Measurements from ENCODE around the gene MDM1. TPM values are rescaled to one million over a fixed set of nuclear protein-coding genes. Genes with fewer than 3 reads are reported as not detected.

The MDM1 gene
- total and polyA plus RNA-seq, 2 experiments from 2014 or later, result 3.6 to 14.9 TPM

DNA sequence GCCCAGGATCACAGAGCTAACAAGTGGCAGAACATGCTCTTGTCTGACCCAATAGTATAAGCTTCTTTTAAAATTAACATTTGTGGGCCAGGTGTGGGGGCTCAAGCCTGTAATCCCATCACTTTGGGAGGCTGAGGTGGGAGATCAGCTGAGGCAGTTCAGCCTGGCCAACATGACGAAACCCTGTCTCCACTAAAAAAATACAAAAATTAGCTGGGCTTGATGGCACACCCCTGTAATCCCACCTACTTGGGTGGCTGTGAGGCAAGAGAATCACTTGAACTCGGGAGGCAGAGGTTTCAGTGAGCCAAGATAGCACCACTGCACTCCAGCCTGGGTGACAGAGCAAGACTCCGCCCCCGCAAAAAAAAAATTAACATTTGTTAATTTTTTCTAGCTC, 45.8 kb downstream of the MDM1 start:
- Histone ChIP-seq H2AFZ (no peak overlapping the region), H3K4me1 (ENCODE audit: insufficient read depth) (no peaks in the 10 kb centered on the region), H3K27me3 (no peaks in the 10 kb centered on the region), H3K79me2 (no peaks in the 10 kb centered on the region), H3K27ac (no peak overlapping the region), H3K9me3 (ENCODE audit: low read depth) (no peaks in the 10 kb centered on the region), H3K4me2 (no peak overlapping the region), H3K9me2 (replicated peaks; ENCODE audit: insufficient read depth) (no peaks in the 10 kb centered on the region), H3K36me3 (replicated peaks; ENCODE audit: insufficient read depth, low read depth) (no peaks in the 10 kb centered on the region), H3K4me3 (no peak overlapping the region), H4K20me1 (ENCODE audit: insufficient read depth, poor library complexity, severe bottlenecking) (no peaks in the 10 kb centered on the region)
- TF ChIP-seq, protein P1, sequence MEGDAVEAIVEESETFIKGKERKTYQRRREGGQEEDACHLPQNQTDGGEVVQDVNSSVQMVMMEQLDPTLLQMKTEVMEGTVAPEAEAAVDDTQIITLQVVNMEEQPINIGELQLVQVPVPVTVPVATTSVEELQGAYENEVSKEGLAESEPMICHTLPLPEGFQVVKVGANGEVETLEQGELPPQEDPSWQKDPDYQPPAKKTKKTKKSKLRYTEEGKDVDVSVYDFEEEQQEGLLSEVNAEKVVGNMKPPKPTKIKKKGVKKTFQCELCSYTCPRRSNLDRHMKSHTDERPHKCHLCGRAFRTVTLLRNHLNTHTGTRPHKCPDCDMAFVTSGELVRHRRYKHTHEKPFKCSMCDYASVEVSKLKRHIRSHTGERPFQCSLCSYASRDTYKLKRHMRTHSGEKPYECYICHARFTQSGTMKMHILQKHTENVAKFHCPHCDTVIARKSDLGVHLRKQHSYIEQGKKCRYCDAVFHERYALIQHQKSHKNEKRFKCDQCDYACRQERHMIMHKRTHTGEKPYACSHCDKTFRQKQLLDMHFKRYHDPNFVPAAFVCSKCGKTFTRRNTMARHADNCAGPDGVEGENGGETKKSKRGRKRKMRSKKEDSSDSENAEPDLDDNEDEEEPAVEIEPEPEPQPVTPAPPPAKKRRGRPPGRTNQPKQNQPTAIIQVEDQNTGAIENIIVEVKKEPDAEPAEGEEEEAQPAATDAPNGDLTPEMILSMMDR (IDR thresholded peaks at IDR 0.05; ENCODE audit: poor library complexity), result no peak
- TF ChIP-seq EZH2 (IDR thresholded peaks at IDR 0.05; ENCODE audit: borderline replicate concordance), result no peak
- no peak for TF ChIP-seq EZH2phosphoT487 (IDR thresholded peaks at IDR 0.05; ENCODE audit: low read depth, severe bottlenecking, unreplicated experiment)
- 80% methylated on average over 4 of the region's 4 CpGs for WGBS (ENCODE audit: low lambda C conversion rate, missing lambda C conversion rate)
- no peak for DNase-seq (ENCODE audit: low spot score)

DNA sequence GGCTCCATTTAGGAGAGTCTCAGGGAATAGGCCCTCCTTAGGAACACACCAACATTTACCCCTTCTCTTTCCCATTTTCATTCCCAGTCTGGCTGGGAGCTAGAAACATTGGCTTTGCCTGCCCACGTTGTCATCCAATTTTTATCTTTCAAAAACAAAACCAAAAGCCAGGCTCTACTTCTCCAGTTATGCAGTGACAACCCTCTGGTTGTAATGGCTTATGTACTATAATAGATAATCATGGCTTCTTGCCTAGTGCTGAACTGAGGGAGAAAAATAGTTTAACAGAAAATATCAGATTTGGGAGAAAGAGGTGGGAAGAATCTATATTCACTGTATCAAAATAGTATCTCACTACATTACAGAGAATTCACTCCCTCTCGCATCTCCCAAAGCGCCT, 46.6 kb downstream of the MDM1 start:
- H2AFZ ChIP-seq, result no peak overlapping the region
- no peak overlapping the region for H3K27ac ChIP-seq
- H3K27me3 ChIP-seq, result no peaks in the 10 kb centered on the region
- no peak overlapping the region for H3K4me2 ChIP-seq
- no peaks in the 10 kb centered on the region for H4K20me1 ChIP-seq (ENCODE audit: insufficient read depth, poor library complexity, severe bottlenecking)
- WGBS (ENCODE audit: low lambda C conversion rate, missing lambda C conversion rate), result 90% methylated on average over 3 of the region's 3 CpGs
- H3K4me1 ChIP-seq (ENCODE audit: insufficient read depth), result no peaks in the 10 kb centered on the region
- TF ChIP-seq EZH2phosphoT487 (IDR thresholded peaks at IDR 0.05; ENCODE audit: low read depth, severe bottlenecking, unreplicated experiment), result no peak
- no peak for TF ChIP-seq EZH2 (IDR thresholded peaks at IDR 0.05; ENCODE audit: borderline replicate concordance)
- TF ChIP-seq, protein P1 (IDR thresholded peaks at IDR 0.05; ENCODE audit: poor library complexity), result no peak
- no peaks in the 10 kb centered on the region for H3K79me2 ChIP-seq
- no peaks in the 10 kb centered on the region for H3K9me3 ChIP-seq (ENCODE audit: low read depth)
- H3K4me3 ChIP-seq, result no peak overlapping the region
- no peak for DNase-seq (ENCODE audit: low spot score)
- H3K36me3 ChIP-seq (replicated peaks; ENCODE audit: insufficient read depth, low read depth), result no peaks in the 10 kb centered on the region
- no peaks in the 10 kb centered on the region for H3K9me2 ChIP-seq (replicated peaks; ENCODE audit: insufficient read depth)

DNA sequence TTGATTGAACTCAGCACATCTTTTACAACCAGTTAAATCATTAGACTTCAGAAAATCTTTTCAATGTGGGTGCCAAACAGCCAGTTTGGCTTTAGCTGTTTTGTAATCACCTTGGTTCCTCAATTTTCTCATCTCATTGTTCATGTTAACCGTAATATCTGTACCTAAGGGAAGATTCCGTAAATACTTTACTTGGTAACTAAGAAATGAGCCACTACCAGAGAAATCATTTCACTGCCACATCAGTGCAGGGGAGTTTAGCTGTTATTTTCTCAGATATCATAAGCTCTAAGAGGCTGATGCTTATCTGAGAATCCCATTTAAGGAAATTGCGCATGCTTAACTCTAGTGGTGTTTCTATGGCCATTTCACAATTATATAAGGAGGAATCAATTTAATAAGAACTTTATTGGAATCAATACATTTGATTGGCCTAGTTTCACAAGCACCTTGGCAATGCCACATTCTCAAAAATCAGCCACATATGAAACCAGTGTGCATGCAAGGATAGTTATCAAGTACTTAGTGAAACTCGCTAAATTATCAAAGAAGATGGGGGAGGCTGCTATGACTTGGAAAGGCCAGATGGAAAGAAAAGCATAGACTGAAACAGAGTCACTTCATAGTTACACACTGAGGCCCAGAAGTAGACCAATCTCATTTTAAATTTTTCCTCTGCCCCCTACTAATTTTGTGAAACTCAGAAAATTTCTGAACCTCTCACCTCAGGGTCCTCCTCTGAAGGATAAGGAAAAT, 50.7 kb downstream of the MDM1 start:
- DNase-seq (ENCODE audit: low spot score), result no peak
- Histone ChIP-seq H3K4me1 (ENCODE audit: insufficient read depth) (no peaks in the 10 kb centered on the region), H3K9me2 (replicated peaks; ENCODE audit: insufficient read depth) (no peaks in the 10 kb centered on the region), H3K27ac (no peak overlapping the region), H4K20me1 (ENCODE audit: insufficient read depth, poor library complexity, severe bottlenecking) (no peaks in the 10 kb centered on the region), H3K4me2 (no peak overlapping the region), H2AFZ (no peak overlapping the region), H3K27me3 (no peaks in the 10 kb centered on the region), H3K79me2 (no peaks in the 10 kb centered on the region), H3K4me3 (no peak overlapping the region), H3K9me3 (ENCODE audit: low read depth) (no peaks in the 10 kb centered on the region), H3K36me3 (replicated peaks; ENCODE audit: insufficient read depth, low read depth) (no peaks in the 10 kb centered on the region)
- TF ChIP-seq, protein P1 (IDR thresholded peaks at IDR 0.05; ENCODE audit: poor library complexity), result no peak
- TF ChIP-seq EZH2phosphoT487 (IDR thresholded peaks at IDR 0.05; ENCODE audit: low read depth, severe bottlenecking, unreplicated experiment), result no peak
- no peak for TF ChIP-seq EZH2 (IDR thresholded peaks at IDR 0.05; ENCODE audit: borderline replicate concordance)
- WGBS (ENCODE audit: low lambda C conversion rate, missing lambda C conversion rate), result 89% methylated on average over 4 of the region's 4 CpGs

Measured in hepatocyte (in vitro differentiated cells).